Tibial artery (tissue), 4 donors: ENCODE data around the gene NOTCH2.

Experiments
- DNase-seq, 2 donors: peaks; one replicate each; pipeline ENCODE4 v3.0.0-alpha.2; 2019
- H3K27ac ChIP-seq, 2 donors: fragments of 200-600 bp; sonication (generic) in 1 of 2; 1 replicate in 1 of 2; 2 replicates in 1 of 2; pipeline ENCODE4 v1.5.1; 2018 to 2019; ENCODE audit warnings: mild to moderate bottlenecking in 1 of 2
- H3K27me3 ChIP-seq, 2 donors: fragments of 200-600 bp; sonication (generic) in 1 of 2; one replicate each; pipeline versions ENCODE4 v1.5.1 to v1.6.0; 2016 to 2019
- H3K36me3 ChIP-seq, 3 donors: fragments of 200-600 bp; sonication (generic) in 2 of 3; one replicate each; pipeline ENCODE4 v1.5.1; 2016 to 2019; ENCODE audit warnings: mild to moderate bottlenecking in 2 of 3
- H3K4me1 ChIP-seq, 4 donors: fragments of 200-600 bp; sonication (generic) in 2 of 4; 1 replicate in 3 of 4; 2 replicates in 1 of 4; pipeline ENCODE4 v1.5.1; 2016 to 2019
- H3K4me3 ChIP-seq, 2 donors: fragments of 200-600 bp; sonication (generic) in 1 of 2; 1 replicate in 1 of 2; 2 replicates in 1 of 2; pipeline ENCODE4 v1.5.1; 2018 to 2019; ENCODE audit warnings: mild to moderate bottlenecking in 2 of 2
- H3K9me3 ChIP-seq, 3 donors: fragments of 200-600 bp; sonication (generic) in 1 of 3; one replicate each; pipeline ENCODE4 v1.5.1; 2016 to 2019
- intact Hi-C: fragments of 100-400 bp; cut with DNase I; formaldehyde crosslinking; loops from one replicate; pipeline ENCODE4 v1.15.0; 2023; ENCODE audit warnings: low total_unique reads
- TF ChIP-seq, protein P1 (sequence below), 2 experiments: fragments of 200-600 bp in 1 of 2; fragments of 450-650 bp in 1 of 2; IDR thresholded peaks; one replicate each; pipeline ENCODE4 v1.5.1; 2017 to 2019; ENCODE audit warnings: antibody characterized with exemption in 2 of 2, mild to moderate bottlenecking in 1 of 2, moderate library complexity in 1 of 2

Gene NOTCH2

DNA sequence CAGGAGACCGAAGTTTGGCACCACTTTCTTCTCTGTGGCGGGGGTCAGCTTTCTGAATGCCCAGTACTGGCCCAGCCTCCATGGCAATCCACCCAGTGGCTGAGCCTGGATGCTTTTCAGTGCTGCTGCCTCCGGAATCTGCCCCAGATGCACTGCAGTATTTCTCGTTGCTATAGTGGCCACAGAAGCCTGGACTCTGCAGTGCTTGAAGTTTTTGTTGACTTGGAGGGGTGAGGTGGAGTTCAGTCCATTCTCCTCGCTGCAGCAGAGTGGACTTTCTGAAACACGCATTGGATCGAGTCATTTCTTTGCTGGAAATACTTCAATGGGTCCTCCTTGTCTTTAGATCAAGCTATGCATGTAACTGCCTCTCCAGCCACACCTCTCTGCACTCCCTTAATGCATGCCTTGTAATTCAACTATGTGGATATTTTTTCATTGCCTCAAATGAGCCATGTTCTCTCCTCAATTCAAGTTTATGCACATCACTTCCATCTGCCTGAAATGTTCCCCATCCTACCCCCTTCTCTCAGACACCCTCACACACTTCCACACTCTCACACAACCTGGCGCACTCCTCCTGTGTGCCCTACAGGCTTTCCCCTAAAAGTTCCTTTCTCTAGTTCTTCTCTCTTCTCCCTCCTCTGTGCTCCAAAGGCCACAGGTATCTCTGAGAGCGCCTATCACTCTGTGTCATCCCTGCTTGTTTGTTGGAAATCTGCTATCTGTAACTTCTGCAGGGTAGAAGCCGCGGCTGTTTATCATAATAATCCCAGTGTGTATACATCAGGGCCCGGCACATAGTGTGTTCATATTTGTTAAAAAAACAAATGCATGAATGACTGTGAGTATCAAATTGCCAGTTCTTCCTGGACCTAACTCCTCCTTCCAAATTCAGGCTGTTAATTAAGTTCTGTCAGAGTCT lies 189.7 kb downstream of the NOTCH2 start:
- Histone ChIP-seq H3K27me3 (no peaks in the 10 kb centered on the region), H3K9me3 (no peaks in the 10 kb centered on the region), H3K27ac (no peak overlapping the region), H3K36me3 (no peaks in the 10 kb centered on the region), H3K4me3 (no peak overlapping the region), H3K4me1 (peaks cover 0 to 6% (median under 1%) of the 10 kb centered on the region in 4 donors)
- TF ChIP-seq, protein P1, sequence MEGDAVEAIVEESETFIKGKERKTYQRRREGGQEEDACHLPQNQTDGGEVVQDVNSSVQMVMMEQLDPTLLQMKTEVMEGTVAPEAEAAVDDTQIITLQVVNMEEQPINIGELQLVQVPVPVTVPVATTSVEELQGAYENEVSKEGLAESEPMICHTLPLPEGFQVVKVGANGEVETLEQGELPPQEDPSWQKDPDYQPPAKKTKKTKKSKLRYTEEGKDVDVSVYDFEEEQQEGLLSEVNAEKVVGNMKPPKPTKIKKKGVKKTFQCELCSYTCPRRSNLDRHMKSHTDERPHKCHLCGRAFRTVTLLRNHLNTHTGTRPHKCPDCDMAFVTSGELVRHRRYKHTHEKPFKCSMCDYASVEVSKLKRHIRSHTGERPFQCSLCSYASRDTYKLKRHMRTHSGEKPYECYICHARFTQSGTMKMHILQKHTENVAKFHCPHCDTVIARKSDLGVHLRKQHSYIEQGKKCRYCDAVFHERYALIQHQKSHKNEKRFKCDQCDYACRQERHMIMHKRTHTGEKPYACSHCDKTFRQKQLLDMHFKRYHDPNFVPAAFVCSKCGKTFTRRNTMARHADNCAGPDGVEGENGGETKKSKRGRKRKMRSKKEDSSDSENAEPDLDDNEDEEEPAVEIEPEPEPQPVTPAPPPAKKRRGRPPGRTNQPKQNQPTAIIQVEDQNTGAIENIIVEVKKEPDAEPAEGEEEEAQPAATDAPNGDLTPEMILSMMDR (IDR thresholded peaks at IDR 0.05): no peak
- DNase-seq: no peak
- intact Hi-C loops: no loop called here

DNA sequence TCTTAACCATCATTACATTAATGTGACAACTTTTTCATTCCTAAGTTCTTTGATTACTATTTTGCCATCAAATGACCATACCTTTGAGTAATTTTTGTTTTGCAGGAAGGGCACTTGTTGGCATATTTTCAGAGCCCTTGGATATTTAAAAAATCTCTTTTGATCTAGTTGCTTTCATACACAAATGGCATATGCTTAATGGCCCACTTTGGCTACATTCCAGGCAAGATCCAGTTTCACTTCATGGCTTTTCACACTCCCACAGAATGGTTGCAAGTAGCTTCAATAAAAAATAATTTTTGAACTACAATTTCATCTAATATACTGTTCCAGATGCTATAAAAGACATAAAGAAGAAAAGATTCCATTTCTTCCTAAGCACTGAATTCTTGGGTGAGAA lies 191.3 kb downstream of the NOTCH2 start:
- no peak for DNase-seq
- TF ChIP-seq, protein P1 (IDR thresholded peaks at IDR 0.05): no peak
- intact Hi-C loops: no loop called here

DNA sequence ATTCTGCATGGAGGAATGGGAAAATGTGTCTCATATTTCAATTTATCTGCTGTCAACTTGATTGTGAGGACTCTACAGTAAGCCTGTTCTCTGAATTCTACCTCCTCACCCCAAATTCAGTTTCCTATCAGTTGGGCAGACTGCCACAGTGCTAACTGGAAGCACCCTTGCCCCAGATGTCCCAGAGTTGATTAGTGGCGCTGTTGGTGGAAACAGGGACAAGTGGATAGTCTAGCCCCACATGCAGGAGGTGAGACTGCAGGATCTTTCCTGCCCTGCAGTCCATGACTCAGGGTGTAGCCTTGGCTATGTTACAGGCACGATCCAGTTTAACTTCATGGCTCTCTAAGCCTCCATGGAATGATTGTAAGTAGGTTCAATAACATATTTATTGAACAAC lies 195.3 kb downstream of the NOTCH2 start:
- Histone ChIP-seq H3K27ac (no peak overlapping the region), H3K27me3 (peaks cover 0 to 4% of the 10 kb centered on the region in 2 donors), H3K9me3 (no peaks in the 10 kb centered on the region), H3K36me3 (no peaks in the 10 kb centered on the region), H3K4me1 (peaks cover 0 to 19% (median 5%) of the 10 kb centered on the region in 4 donors), H3K4me3 (no peak overlapping the region)
- DNase-seq: no peak
- intact Hi-C loops: no loop called here
- TF ChIP-seq, protein P1 (IDR thresholded peaks at IDR 0.05): no peak

More for the DNA sequence above, 191.3 kb downstream of the NOTCH2 start:
- Histone ChIP-seq H3K27me3 (no peaks in the 10 kb centered on the region), H3K27ac (no peak overlapping the region), H3K36me3 (no peaks in the 10 kb centered on the region), H3K9me3 (no peaks in the 10 kb centered on the region), H3K4me1 (peaks cover 0 to 11% (median 4%) of the 10 kb centered on the region in 4 donors), H3K4me3 (no peak overlapping the region)

DNA sequence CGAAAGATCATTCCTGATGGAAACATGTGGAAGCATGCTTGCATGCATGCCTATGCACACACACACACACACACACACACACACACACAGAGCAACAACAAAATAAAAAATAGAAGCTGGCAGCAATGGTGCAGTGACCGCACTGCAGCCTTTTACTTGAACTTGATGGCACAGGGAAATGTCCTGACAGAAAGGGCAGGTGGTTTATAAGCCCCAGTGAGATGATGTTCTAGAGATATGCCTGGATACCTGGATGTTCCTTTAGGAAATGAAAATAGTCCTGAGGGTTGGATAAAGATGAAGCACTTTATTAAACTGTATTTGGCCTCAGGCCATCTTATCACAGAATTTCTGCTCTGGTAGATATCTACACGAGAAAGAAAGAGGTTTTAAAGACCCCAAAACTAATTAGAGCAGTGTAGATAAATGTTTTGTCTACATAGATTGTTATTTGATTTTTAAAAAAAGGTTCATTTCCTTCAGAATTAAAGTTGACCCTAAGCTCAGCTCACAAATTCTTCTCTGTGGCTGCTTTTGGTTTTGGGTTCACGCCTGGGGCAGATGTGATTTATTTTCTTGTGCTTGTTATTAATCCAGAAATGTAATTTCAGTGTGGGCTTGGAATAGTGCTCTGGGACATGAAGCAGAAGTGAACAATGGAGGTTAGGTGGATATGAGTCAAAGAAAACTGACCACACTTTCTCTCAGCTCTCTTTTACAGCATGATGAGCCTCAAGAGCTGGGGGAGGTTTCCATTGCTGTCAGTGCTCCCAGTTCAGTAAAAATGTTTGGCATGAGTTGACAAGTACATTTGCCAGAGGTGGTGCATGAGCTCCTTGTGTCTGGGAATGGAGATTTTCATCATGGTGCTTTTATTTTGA lies 196.1 kb downstream of the NOTCH2 start:
- Histone ChIP-seq H3K4me3 (no peak overlapping the region), H3K27me3 (peaks cover 0 to 4% of the 10 kb centered on the region in 2 donors), H3K36me3 (no peaks in the 10 kb centered on the region), H3K9me3 (no peaks in the 10 kb centered on the region), H3K4me1 (peaks cover 0 to 19% (median 5%) of the 10 kb centered on the region in 4 donors), H3K27ac (no peak overlapping the region)
- TF ChIP-seq, protein P1 (IDR thresholded peaks at IDR 0.05): no peak
- intact Hi-C loops: no loop called here
- DNase-seq: peak in 1 of 2 donors; percentile 27

DNA sequence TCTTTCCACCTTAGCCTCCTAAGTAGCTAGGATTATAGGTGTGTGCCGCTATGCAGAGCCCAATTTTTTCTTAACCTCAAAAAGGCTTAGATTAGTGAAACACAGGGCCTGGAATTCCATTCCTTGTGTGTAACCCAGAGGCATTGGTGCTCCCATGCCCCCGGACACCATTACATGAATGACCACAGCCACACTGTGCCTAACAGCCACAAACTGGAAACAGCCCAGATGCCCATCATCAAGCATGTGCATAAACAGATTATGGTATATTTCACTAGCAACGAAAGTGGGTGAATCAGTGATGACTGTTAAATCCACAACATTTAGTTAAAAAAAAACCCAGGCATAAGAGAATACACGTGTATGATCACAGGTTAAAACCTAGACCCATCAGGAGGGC lies 197.6 kb downstream of the NOTCH2 start:
- Histone ChIP-seq H3K4me3 (no peak overlapping the region), H3K36me3 (no peaks in the 10 kb centered on the region), H3K27ac (no peak overlapping the region), H3K9me3 (no peaks in the 10 kb centered on the region), H3K4me1 (peaks cover 0 to 19% (median 5%) of the 10 kb centered on the region in 4 donors), H3K27me3 (peaks cover 0 to 4% of the 10 kb centered on the region in 2 donors)
- DNase-seq: no peak
- intact Hi-C loops: no loop called here
- TF ChIP-seq, protein P1 (IDR thresholded peaks at IDR 0.05): no peak
